Gastrocnemius medialis (tissue), 4 donors: Measurements from ENCODE around the gene OSTC. TPM values are rescaled to one million over a fixed set of nuclear protein-coding genes. Genes with fewer than 3 reads are reported as not detected.

Experiments
- ATAC-seq, 2 donors: fragments of 150-250 bp; one replicate each; pipeline ENCODE4 v1.9.1; 2016
- DNase-seq, 2 donors: peaks; one replicate each; pipeline ENCODE4 v3.0.0-alpha.2; 2019
- H3K27ac ChIP-seq, 4 donors: fragments of 200-600 bp; sonication (generic); 1 replicate in 1 of 4; 2 replicates in 3 of 4; pipeline ENCODE4 v1.5.1; 2016 to 2018; ENCODE audit warnings: mild to moderate bottlenecking in 2 of 4, moderate library complexity in 1 of 4
- H3K27me3 ChIP-seq, 3 donors: fragments of 200-600 bp; sonication (generic) in 2 of 3; 1 replicate in 1 of 3; 2 replicates in 2 of 3; pipeline versions ENCODE4 v1.5.1 to v1.6.0; 2016 to 2019; ENCODE audit warnings: mild to moderate bottlenecking in 1 of 3, moderate library complexity in 1 of 3
- H3K36me3 ChIP-seq, 2 donors: fragments of 200-600 bp; sonication (generic) in 1 of 2; one replicate each; pipeline ENCODE4 v1.5.1; 2017 to 2018
- H3K4me1 ChIP-seq, 2 donors: fragments of 200-600 bp; sonication (generic) in 1 of 2; one replicate each; pipeline ENCODE4 v1.5.1; 2016 to 2017; ENCODE audit warnings: mild to moderate bottlenecking in 2 of 2
- H3K4me3 ChIP-seq, 4 donors: fragments of 200-600 bp; sonication (generic) in 3 of 4; 1 replicate in 1 of 4; 2 replicates in 3 of 4; pipeline ENCODE4 v1.5.1; 2016 to 2019; ENCODE audit warnings: mild to moderate bottlenecking in 2 of 4
- H3K9me3 ChIP-seq, 3 donors: fragments of 200-600 bp; sonication (generic) in 2 of 3; 1 replicate in 1 of 3; 2 replicates in 2 of 3; pipeline ENCODE4 v1.5.1; 2016 to 2019
- POLR2A ChIP-seq, 2 donors: fragments of 450-650 bp; IDR thresholded peaks; one replicate each; pipeline ENCODE4 v1.6.1; 2017; ENCODE audit warnings: antibody characterized with exemption in 2 of 2, mild to moderate bottlenecking in 2 of 2, moderate library complexity in 2 of 2
- in situ Hi-C, 4 donors: fragments of 200-750 bp; cut with MboI; loops; one replicate each; pipeline versions ENCODE4 v1.15.0 to v1.8.0; 2017; ENCODE audit warnings: low sequenced_read_pairs in 4 of 4
- intact Hi-C: fragments of 100-400 bp; cut with DNase I; formaldehyde crosslinking; loops from one replicate; pipeline ENCODE4 v1.15.1; 2023; ENCODE audit warnings: low total_unique reads
- total RNA-seq, 4 donors: library from RNA; depleted of rRNA; stranded (reverse); fragments of >200 nt; gene quantifications; one replicate each; pipeline versions ENCODE4 v1.1.0 to v1.2.3, GENCODE V29; 2016
- TF ChIP-seq, protein P1 (sequence below), 5 experiments: fragments of 450-650 bp in 3 of 5; fragments of 200-600 bp in 2 of 5; sonication (generic) in 2 of 5; IDR thresholded peaks in 4 of 5; conservative IDR thresholded peaks in 1 of 5; 1 replicate in 4 of 5; 2 replicates in 1 of 5; pipeline ENCODE4 v1.5.1; 2016 to 2019; ENCODE audit warnings: antibody characterized with exemption in 5 of 5, mild to moderate bottlenecking in 3 of 5, moderate library complexity in 3 of 5

OSTC gene
- total RNA-seq, 4 donors from 2014 or later: 15.5 to 25.0 (median 23.2) TPM

DNA sequence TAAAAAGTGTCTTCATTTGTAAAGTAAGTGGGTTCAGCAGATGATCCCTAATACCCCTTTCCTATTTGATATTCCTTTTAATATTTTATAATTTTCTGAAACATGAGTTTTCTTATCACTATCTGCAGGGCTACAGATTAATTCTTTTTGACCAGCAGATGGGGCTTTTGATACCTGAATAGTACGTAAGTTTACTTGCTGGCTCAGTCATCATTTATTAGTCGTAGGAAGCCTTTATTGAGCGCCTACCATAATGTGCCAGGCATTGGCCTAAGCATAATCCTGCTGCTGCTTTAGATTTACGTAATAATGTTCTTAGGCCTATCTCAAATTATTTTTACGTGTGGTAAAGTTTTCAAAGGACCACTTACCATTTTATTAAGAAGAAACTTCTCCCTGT is 33.1 kb downstream of the OSTC start:
- intact Hi-C loops: loop anchor here (5.0 kb wide), 1 partner anchor 724 kb away; no protein-coding TSS in a partner anchor
- H3K4me3 ChIP-seq: no peak overlapping the region
- DNase-seq (no peak), ATAC-seq (no peak)
- in situ Hi-C loops: loop anchor here in 1 of 4 donors (25.0 kb wide), 1 partner anchor 729 kb away; no protein-coding TSS in a partner anchor
- H3K27me3 ChIP-seq: no peaks in the 10 kb centered on the region
- no peak overlapping the region for H3K27ac ChIP-seq
- H3K4me1 ChIP-seq: no peaks in the 10 kb centered on the region
- H3K9me3 ChIP-seq: no peaks in the 10 kb centered on the region
- peaks cover 0 to 1% of the 10 kb centered on the region in 2 donors for H3K36me3 ChIP-seq
- no peak for TF ChIP-seq POLR2A (IDR thresholded peaks at IDR 0.05)
- TF ChIP-seq, protein P1, sequence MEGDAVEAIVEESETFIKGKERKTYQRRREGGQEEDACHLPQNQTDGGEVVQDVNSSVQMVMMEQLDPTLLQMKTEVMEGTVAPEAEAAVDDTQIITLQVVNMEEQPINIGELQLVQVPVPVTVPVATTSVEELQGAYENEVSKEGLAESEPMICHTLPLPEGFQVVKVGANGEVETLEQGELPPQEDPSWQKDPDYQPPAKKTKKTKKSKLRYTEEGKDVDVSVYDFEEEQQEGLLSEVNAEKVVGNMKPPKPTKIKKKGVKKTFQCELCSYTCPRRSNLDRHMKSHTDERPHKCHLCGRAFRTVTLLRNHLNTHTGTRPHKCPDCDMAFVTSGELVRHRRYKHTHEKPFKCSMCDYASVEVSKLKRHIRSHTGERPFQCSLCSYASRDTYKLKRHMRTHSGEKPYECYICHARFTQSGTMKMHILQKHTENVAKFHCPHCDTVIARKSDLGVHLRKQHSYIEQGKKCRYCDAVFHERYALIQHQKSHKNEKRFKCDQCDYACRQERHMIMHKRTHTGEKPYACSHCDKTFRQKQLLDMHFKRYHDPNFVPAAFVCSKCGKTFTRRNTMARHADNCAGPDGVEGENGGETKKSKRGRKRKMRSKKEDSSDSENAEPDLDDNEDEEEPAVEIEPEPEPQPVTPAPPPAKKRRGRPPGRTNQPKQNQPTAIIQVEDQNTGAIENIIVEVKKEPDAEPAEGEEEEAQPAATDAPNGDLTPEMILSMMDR (IDR thresholded peaks at IDR 0.05 in 4 of 5, conservative IDR thresholded peaks at IDR 0.05 in 1 of 5): peak in 2 of 5 experiments; percentile 29 to 31

DNA sequence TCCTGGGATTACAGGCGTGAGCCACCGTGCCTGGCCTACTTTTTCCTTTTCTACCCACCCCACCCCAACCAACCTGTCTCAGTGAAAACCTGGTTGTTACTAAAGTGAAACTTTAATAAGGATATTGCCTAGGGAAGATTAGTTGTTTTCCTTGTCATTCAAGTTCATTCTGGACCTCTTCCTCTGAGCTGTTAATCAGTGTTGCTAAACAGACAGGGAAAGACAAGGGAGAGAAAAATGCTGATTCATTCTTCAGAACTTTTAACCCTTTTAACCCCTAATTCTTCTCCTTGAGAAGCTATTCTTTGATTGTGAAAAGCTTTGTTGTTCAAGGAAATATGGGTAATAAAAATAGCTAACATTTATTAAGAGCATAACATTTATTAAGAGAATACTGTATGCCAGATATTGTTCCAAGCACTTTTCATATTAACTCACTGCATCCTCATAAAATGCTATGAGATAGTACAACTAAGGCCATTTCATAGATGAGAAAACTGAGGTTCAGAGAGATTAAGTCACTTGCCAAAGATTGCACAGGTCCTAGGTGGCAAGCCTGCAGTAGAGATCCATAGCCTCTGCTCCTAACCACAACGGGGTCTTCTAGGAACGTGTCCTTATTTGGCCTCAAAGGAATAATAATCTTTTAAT is 34.8 kb downstream of the OSTC start:
- TF ChIP-seq, protein P1 (IDR thresholded peaks at IDR 0.05 in 4 of 5, conservative IDR thresholded peaks at IDR 0.05 in 1 of 5): no peak
- TF ChIP-seq POLR2A (IDR thresholded peaks at IDR 0.05): no peak
- H3K27me3 ChIP-seq: no peaks in the 10 kb centered on the region
- H3K27ac ChIP-seq: no peak overlapping the region
- ATAC-seq (no peak), DNase-seq (no peak)
- H3K4me1 ChIP-seq: no peaks in the 10 kb centered on the region
- intact Hi-C loops: no loop called here
- no peak overlapping the region for H3K4me3 ChIP-seq
- H3K9me3 ChIP-seq: no peaks in the 10 kb centered on the region
- in situ Hi-C loops: loop anchor here in 1 of 4 donors (25.0 kb wide), 1 partner anchor 727 kb away; no protein-coding TSS in a partner anchor
- no peaks in the 10 kb centered on the region for H3K36me3 ChIP-seq

DNA sequence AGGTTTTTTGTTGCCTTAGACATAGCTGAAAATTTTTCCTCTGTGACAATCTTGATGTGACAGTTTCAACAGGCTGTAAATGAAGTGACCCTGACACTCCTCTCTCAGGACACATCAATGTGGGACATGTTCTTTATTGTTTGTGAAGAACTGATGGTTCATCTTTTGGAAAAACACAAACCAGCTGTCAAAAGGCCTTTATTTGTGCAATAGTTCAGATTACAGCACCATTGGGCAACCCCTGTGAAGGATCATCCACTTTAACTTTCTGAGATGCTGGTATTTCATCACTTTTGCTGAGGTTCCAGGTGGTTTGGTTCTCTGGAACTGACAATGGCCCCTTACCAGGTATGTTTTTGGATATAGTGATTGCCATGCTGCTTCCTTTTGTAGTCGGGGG is 40.3 kb downstream of the OSTC start:
- TF ChIP-seq, protein P1 (IDR thresholded peaks at IDR 0.05 in 4 of 5, conservative IDR thresholded peaks at IDR 0.05 in 1 of 5): no peak
- no peak for TF ChIP-seq POLR2A (IDR thresholded peaks at IDR 0.05)
- ATAC-seq (no peak), DNase-seq (no peak)
- H3K27me3 ChIP-seq: no peaks in the 10 kb centered on the region
- no peaks in the 10 kb centered on the region for H3K36me3 ChIP-seq
- no peak overlapping the region for H3K4me3 ChIP-seq
- H3K9me3 ChIP-seq: no peaks in the 10 kb centered on the region
- intact Hi-C loops: no loop called here
- H3K27ac ChIP-seq: no peak overlapping the region
- in situ Hi-C loops: loop anchor here in 1 of 4 donors (25.0 kb wide), 1 partner anchor 722 kb away; no protein-coding TSS in a partner anchor
- H3K4me1 ChIP-seq: no peaks in the 10 kb centered on the region

DNA sequence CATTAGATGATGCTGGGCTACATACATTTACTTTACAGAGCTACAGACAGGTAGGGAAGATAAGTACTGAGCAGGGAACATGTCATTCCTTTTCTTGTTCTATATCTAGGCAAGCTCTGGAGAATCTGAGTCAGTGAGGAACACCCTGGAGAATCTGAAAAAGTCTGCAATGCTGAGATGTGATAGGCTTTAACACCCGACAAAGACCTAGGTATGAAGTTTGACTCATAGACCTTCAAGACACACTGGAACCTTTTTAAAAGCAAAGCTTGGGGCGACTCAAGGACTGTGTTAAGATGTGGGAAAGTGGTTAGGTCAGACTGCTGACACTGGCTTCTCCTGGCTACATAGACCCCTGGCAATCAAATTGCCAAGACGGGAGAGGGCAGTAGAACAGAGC is 42.8 kb downstream of the OSTC start:
- no peaks in the 10 kb centered on the region for H3K9me3 ChIP-seq
- in situ Hi-C loops: loop anchor here in 1 of 4 donors (25.0 kb wide), 1 partner anchor 719 kb away; no protein-coding TSS in a partner anchor
- H3K4me1 ChIP-seq: no peaks in the 10 kb centered on the region
- H3K4me3 ChIP-seq: no peak overlapping the region
- H3K27ac ChIP-seq: no peak overlapping the region
- H3K36me3 ChIP-seq: no peaks in the 10 kb centered on the region
- no peak for TF ChIP-seq POLR2A (IDR thresholded peaks at IDR 0.05)
- TF ChIP-seq, protein P1 (IDR thresholded peaks at IDR 0.05 in 4 of 5, conservative IDR thresholded peaks at IDR 0.05 in 1 of 5): no peak
- DNase-seq (no peak), ATAC-seq (no peak)
- H3K27me3 ChIP-seq: no peaks in the 10 kb centered on the region
- intact Hi-C loops: no loop called here
